B cell (primary cell): ENCODE measurements around the gene SPATA32.

Experiments used
- CTCF ChIP-seq: fragments of 200-600 bp; IDR thresholded peaks from one replicate; pipeline ENCODE4 v1.8.0; 2022; ENCODE audit warnings: antibody characterized with exemption, mild to moderate bottlenecking
- EZH2 ChIP-seq: IDR thresholded peaks from 2 replicates; pipeline ENCODE4 v1.6.1; 2012; ENCODE audit warnings: borderline replicate concordance, low read depth, mild to moderate bottlenecking, moderate library complexity, low read length; ENCODE audit not compliant: insufficient read depth, poor library complexity, severe bottlenecking

- no peak for TF ChIP-seq CTCF
- TF ChIP-seq EZH2 = no peak
Measured at GRCh38 chr17:45309400-45309799, 47.5 kb upstream of the SPATA32 start.
